SK-N-MC (cell line): ENCODE measurements around the gene PSMC3.

ENCODE experiments used
- EZH2 ChIP-seq: fragments of 200-600 bp; sonication (generic); IDR thresholded peaks from one replicate; pipeline ENCODE4 v1.6.1; 2017; ENCODE audit warnings: antibody characterized with exemption
- POLR2AphosphoS5 ChIP-seq: IDR thresholded peaks from 2 replicates; pipeline ENCODE4 v1.6.1; 2012; ENCODE audit warnings: mild to moderate bottlenecking, low read depth, low read length, borderline replicate concordance

- TF ChIP-seq POLR2AphosphoS5 (no peak), EZH2 (no peak)
These were observed 41.7 kb downstream of the PSMC3 start for GRCh38 chr11:47384498-47384897.
